ENCODE results near the gene ADISSP.

DNA sequence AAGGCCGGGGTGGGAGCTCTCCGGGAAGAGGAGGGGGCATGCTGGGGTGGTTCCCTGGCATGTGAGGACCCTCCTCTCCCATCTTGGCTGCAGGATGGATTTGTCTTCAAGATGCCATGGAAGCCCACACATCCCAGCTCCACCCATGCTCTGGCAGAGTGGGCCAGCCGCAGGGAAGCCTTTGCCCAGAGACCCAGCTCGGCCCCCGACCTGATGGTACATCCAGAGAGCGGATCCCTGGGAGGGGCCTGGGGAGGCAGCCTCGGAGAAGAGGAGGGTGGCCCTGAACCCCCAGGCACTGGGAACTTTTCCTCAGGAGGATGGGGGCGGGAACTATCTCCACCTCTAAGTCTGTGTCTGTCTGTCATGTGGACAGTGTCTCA lies 33.3 kb upstream of the ADISSP start:
- no peak for TF ChIP-seq CTCF (IDR thresholded peaks at IDR 0.05)
- no peak for TF ChIP-seq POLR2A (IDR thresholded peaks at IDR 0.05)

All from body of pancreas (tissue), 4 donors.